SK-N-SH (cell line): Measurements from ENCODE around the gene CCDC178. TPM values are rescaled to one million over a fixed set of nuclear protein-coding genes. Genes with fewer than 3 reads are reported as not detected.

Source experiments
- CTCF ChIA-PET: fragments of 300-600, 350-600 bp; formaldehyde crosslinking; extraction: SDS; loops from one replicate; lab custom pipeline; 2021; lab: Yijun Ruan, JAX
- POLR2A ChIA-PET: fragments of 350-600 bp; sonication (Branson Sonifier 250); formaldehyde crosslinking; extraction: SDS; loops from one replicate; lab custom pipeline; 2020; ENCODE audit warnings: antibody characterized with exemption, inconsistent platforms; lab: Yijun Ruan, JAX
- DNase-seq: peaks from one replicate; pipeline ENCODE4 v3.0.0; 2012
- H2AFZ ChIP-seq: fragments of 200-600 bp; sonication (generic); 2 replicates; pipeline ENCODE4 v1.8.1; 2016; ENCODE audit warnings: antibody characterized with exemption, mild to moderate bottlenecking, low read depth
- H3F3A ChIP-seq: fragments of 200-600 bp; sonication (generic); replicated peaks from 2 replicates; pipeline ENCODE3; 2016; ENCODE audit warnings: antibody characterized with exemption, mild to moderate bottlenecking; ENCODE audit not compliant: insufficient read depth
- H3K27ac ChIP-seq, 2 experiments: fragments of 200-500 bp in 1 of 2; fragments of 200-600 bp in 1 of 2; sonication (Bioruptor generic) in 1 of 2; sonication (generic), shearing (Covaris generic) in 1 of 2; 2 replicates each; pipeline versions ENCODE4 v1.5.1 to v1.6.1; 2014 to 2016; ENCODE audit warnings: low read depth in 2 of 2, inconsistent platforms in 1 of 2, low read length in 1 of 2, mild to moderate bottlenecking in 1 of 2, mixed read lengths in 1 of 2
- H3K27me3 ChIP-seq: fragments of 200-600 bp; sonication (generic), shearing (Covaris generic); 2 replicates; pipeline ENCODE4 v1.6.1; 2016; ENCODE audit warnings: mixed run types; ENCODE audit not compliant: insufficient read depth
- H3K36me3 ChIP-seq, 2 experiments: fragments of 200-500 bp in 1 of 2; fragments of 200-600 bp in 1 of 2; sonication (Bioruptor generic) in 1 of 2; sonication (generic) in 1 of 2; replicated peaks in 1 of 2; 2 replicates each; pipeline versions ENCODE3 to v1.5.1; 2014 to 2016; ENCODE audit warnings: low read length in 1 of 2, mild to moderate bottlenecking in 1 of 2; ENCODE audit not compliant: insufficient read depth in 2 of 2, control insufficient read depth in 1 of 2
- H3K4me1 ChIP-seq, 2 experiments: fragments of 200-500 bp in 1 of 2; fragments of 200-600 bp in 1 of 2; sonication (Bioruptor generic) in 1 of 2; sonication (generic), shearing (Covaris generic) in 1 of 2; 2 replicates each; pipeline versions ENCODE4 v1.5.1 to v1.6.1; 2014 to 2016; ENCODE audit warnings: low read depth in 1 of 2, low read length in 1 of 2, mixed run types in 1 of 2; ENCODE audit not compliant: insufficient read depth in 2 of 2, control insufficient read depth in 1 of 2
- H3K4me2 ChIP-seq: fragments of 200-600 bp; sonication (generic), shearing (Covaris generic); 2 replicates; pipeline ENCODE4 v1.6.1; 2017; ENCODE audit warnings: mixed run types
- H3K4me3 ChIP-seq, 2 experiments: fragments of 200-500 bp in 1 of 2; fragments of 200-600 bp in 1 of 2; sonication (Bioruptor generic) in 1 of 2; sonication (generic), shearing (Covaris generic) in 1 of 2; 2 replicates each; pipeline versions ENCODE4 v1.5.1 to v1.8.1; 2014 to 2016; ENCODE audit warnings: low read depth in 2 of 2, inconsistent platforms in 1 of 2, low read length in 1 of 2, mild to moderate bottlenecking in 1 of 2, mixed read lengths in 1 of 2, moderate library complexity in 1 of 2
- H3K79me2 ChIP-seq: fragments of 200-600 bp; sonication (generic); 2 replicates; pipeline ENCODE4 v1.8.1; 2017; ENCODE audit warnings: mild to moderate bottlenecking; ENCODE audit not compliant: insufficient read depth
- H3K9ac ChIP-seq: fragments of 200-600 bp; sonication (generic); 2 replicates; pipeline ENCODE4 v1.6.1; 2017; ENCODE audit warnings: mixed run types
- H3K9me2 ChIP-seq: fragments of 200-600 bp; sonication (generic); 2 replicates; pipeline ENCODE4 v1.6.1; 2017; ENCODE audit warnings: mixed run types
- H3K9me3 ChIP-seq: fragments of 200-600 bp; sonication (generic); 2 replicates; pipeline ENCODE4 v1.6.1; 2017; ENCODE audit warnings: mixed run types, mild to moderate bottlenecking, moderate library complexity
- H4K20me1 ChIP-seq: fragments of 200-600 bp; sonication (generic); 2 replicates; pipeline ENCODE4 v1.6.1; 2017; ENCODE audit warnings: mild to moderate bottlenecking, mixed run types; ENCODE audit not compliant: insufficient read depth
- CHD2 ChIP-seq: fragments of 150-350 bp; IDR thresholded peaks from 2 replicates; pipeline ENCODE4 v1.6.1; 2018; ENCODE audit warnings: low read length; ENCODE audit not compliant: partially characterized antibody
- EZH2phosphoT487 ChIP-seq: fragments of 200-600 bp; sonication (generic); IDR thresholded peaks from 2 replicates; pipeline ENCODE4 v1.6.1; 2017; ENCODE audit warnings: low read depth, mixed run types, mild to moderate bottlenecking, antibody characterized with exemption, moderate library complexity, borderline replicate concordance
- FOXJ3 ChIP-seq: sonication (generic); formaldehyde crosslinking; IDR thresholded peaks from 2 replicates; pipeline ENCODE4 v1.5.1; 2020; ENCODE audit warnings: mild to moderate bottlenecking, missing genetic modification reagents
- FOXM1 ChIP-seq: IDR thresholded peaks from 2 replicates; pipeline ENCODE4 v1.4.0; 2012; ENCODE audit warnings: low read depth, mild to moderate bottlenecking
- GABPA ChIP-seq: IDR thresholded peaks from 2 replicates; pipeline ENCODE4 v1.4.0; 2012; ENCODE audit warnings: low read depth, mild to moderate bottlenecking
- MXI1 ChIP-seq: IDR thresholded peaks from 2 replicates; pipeline ENCODE4 v1.6.1; 2012; ENCODE audit warnings: mild to moderate bottlenecking, low read depth, low read length, improper control_type of control experiment
- POLR2AphosphoS5 ChIP-seq: IDR thresholded peaks from 2 replicates; pipeline ENCODE4 v1.6.1; 2012; ENCODE audit warnings: low read depth, low read length
- RAD21 ChIP-seq: IDR thresholded peaks from 2 replicates; pipeline ENCODE4 v1.6.1; 2012; ENCODE audit warnings: mild to moderate bottlenecking, low read length
- REST ChIP-seq: IDR thresholded peaks from 2 replicates; pipeline ENCODE4 v1.6.1; 2012; ENCODE audit warnings: mild to moderate bottlenecking, low read depth, low read length, moderate library complexity
- SIN3A ChIP-seq: IDR thresholded peaks from 2 replicates; pipeline ENCODE4 v1.6.1; 2012; ENCODE audit warnings: low read depth, mild to moderate bottlenecking, low read length, moderate library complexity, borderline replicate concordance
- USF1 ChIP-seq: IDR thresholded peaks from 2 replicates; pipeline ENCODE4 v1.4.0; 2012; ENCODE audit warnings: low read depth, borderline replicate concordance
- USF2 ChIP-seq: fragments of 150-350 bp; IDR thresholded peaks from 2 replicates; pipeline ENCODE4 v1.6.1; 2017; ENCODE audit warnings: antibody characterized with exemption, low read length, low read depth, borderline replicate concordance
- YY1 ChIP-seq: IDR thresholded peaks from 2 replicates; pipeline ENCODE4 v1.4.0; 2012; ENCODE audit warnings: low read depth, mild to moderate bottlenecking
- WGBS: methylation state at CpG from one replicate; pipeline ENCODE4 v1.1.6; 2017; ENCODE audit warnings: low lambda C conversion rate; 5-methylcytosine and 5-hydroxymethylcytosine counted together
- polyA plus RNA-seq, 3 experiments: library from polyadenylated mRNA; depleted of rRNA; stranded (reverse); fragments of >200 nt; gene quantifications; 2 replicates each; pipeline ENCODE4 v1.2.3, GENCODE V29; 2012
- TF ChIP-seq, protein P1 (sequence below): fragments of 150-350 bp; IDR thresholded peaks from 2 replicates; pipeline ENCODE4 v1.6.1; 2016; ENCODE audit warnings: mild to moderate bottlenecking, low read depth, low read length

Gene CCDC178
- polyA plus RNA-seq, 1 of the 3 experiments (the other 2 are of a cell fraction) = not detected

- TF ChIP-seq REST (no peak), USF2 (no peak), FOXJ3 (CRISPR knock-in tag) (no peak), MXI1 (no peak), YY1 (no peak), RAD21 (no peak), SIN3A (no peak), FOXM1 (no peak), POLR2AphosphoS5 (no peak)
- TF ChIP-seq, protein P1, sequence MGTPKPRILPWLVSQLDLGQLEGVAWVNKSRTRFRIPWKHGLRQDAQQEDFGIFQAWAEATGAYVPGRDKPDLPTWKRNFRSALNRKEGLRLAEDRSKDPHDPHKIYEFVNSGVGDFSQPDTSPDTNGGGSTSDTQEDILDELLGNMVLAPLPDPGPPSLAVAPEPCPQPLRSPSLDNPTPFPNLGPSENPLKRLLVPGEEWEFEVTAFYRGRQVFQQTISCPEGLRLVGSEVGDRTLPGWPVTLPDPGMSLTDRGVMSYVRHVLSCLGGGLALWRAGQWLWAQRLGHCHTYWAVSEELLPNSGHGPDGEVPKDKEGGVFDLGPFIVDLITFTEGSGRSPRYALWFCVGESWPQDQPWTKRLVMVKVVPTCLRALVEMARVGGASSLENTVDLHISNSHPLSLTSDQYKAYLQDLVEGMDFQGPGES = no peak
These were observed 465.4 kb downstream of the CCDC178 start (continued) for GRCh38 chr18:32975163-32975436.

DNA sequence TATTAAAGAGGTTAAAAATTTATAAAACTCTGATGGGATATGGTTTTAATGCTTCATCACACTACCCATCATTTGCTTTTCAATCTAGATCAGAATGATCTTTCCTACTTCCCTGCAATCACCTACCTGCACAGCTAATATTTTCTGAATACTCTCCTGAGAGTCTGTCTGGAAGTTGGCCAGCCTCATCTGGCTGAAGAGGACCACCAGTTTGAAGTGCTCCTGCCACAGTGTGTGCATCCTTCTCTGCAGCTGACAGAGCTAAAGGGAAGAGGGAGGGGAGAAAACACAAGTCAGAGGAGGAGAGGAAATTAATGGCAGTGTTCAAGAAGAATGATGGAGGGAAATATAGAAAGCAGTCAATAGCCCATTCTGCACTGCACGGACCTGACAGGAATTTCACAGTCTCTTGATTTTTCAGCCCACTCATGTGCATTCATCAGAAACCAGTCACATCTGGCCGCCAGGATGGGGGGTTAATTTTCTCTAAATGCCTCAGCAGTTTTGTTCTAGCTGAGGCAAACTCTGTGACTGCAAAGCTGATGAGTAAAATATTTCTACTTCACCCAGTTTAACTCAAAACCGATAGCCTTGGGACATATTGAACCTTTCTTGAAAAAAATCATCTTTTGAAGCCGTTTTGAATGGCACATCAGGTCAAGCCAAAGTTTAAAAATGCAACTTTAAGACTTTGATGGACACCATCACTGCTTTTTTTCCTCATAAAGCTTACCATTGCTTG is 465.9 kb downstream of the CCDC178 start:
- Histone ChIP-seq H3K9ac (no peak overlapping the region), H3K27ac (no peak overlapping the region), H2AFZ (no peak overlapping the region), H3K9me2 (no peaks in the 10 kb centered on the region), H4K20me1 (no peaks in the 10 kb centered on the region), H3K36me3 (no peaks in the 10 kb centered on the region), H3K27me3 (no peaks in the 10 kb centered on the region), H3F3A (no peaks in the 10 kb centered on the region), H3K4me1 (peaks cover 0 to 2% of the 10 kb centered on the region in 2 experiments; a peak in 1 of 4 replicates), H3K4me2 (no peak overlapping the region), H3K79me2 (no peaks in the 10 kb centered on the region), H3K9me3 (no peaks in the 10 kb centered on the region), H3K4me3 (no peak overlapping the region)
- TF ChIP-seq RAD21 = no peak
- TF ChIP-seq USF1 = no peak
- TF ChIP-seq CHD2 = no peak
- TF ChIP-seq GABPA = no peak
- no peak for TF ChIP-seq FOXM1
- no peak for TF ChIP-seq EZH2phosphoT487
- TF ChIP-seq REST = no peak
- ChIA-PET CTCF (interaction anchor here (0.6 to 1.0 kb wide), 3 partner anchors 25 to 809 kb away, joined by 3 read pairs; no protein-coding TSS in a partner anchor), POLR2A (no interaction called here)
- no peak for DNase-seq
- 20% methylated on average over 3 of the region's 4 CpGs for WGBS
